Measurements from ENCODE around the gene MYZAP. TPM values are rescaled to one million over a fixed set of nuclear protein-coding genes. Genes with fewer than 3 reads are reported as not detected.

Gene MYZAP
- total and polyA plus RNA-seq, 3 donors from 2014 or later: 3.3 to 6.8 (median 5.6) TPM

DNA sequence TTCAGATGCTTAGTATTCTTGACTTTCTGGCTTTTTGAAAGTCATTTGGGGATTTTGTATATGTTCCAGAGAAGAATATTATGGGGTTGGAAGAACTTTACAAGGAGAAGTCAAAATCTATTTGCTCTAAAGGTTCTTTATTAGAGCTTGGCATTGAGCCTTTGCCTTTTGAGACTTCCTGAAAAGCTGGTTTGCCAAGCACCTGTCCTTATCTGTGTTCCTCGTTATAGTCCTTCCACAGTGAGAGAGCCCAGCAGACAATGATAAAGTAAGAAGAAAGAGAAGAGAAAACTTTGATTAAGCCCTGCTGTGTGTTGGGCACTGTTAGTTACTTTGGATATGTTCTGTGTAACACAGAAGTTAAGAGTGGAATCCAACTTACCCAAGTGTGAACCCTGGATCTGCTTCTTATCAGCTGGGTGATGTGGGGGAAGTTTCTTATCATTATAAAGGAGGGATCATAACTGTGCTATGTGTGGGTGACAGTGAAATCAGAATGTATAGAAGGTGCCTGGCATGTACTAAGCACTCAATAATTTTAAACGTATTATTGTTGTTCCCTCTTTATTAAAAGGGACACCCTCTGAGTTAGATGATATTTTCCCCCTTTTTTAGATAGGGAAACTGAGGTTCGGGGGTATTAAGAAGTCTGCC is 70.5 kb downstream of the MYZAP start:
- H3K36me3 ChIP-seq (ENCODE audit: low read depth, missing control alignments): no peaks in the 10 kb centered on the region
- intact Hi-C loops (cut with DNase I; ENCODE audit: low total_unique reads): no loop called here
- TF ChIP-seq, protein P1, sequence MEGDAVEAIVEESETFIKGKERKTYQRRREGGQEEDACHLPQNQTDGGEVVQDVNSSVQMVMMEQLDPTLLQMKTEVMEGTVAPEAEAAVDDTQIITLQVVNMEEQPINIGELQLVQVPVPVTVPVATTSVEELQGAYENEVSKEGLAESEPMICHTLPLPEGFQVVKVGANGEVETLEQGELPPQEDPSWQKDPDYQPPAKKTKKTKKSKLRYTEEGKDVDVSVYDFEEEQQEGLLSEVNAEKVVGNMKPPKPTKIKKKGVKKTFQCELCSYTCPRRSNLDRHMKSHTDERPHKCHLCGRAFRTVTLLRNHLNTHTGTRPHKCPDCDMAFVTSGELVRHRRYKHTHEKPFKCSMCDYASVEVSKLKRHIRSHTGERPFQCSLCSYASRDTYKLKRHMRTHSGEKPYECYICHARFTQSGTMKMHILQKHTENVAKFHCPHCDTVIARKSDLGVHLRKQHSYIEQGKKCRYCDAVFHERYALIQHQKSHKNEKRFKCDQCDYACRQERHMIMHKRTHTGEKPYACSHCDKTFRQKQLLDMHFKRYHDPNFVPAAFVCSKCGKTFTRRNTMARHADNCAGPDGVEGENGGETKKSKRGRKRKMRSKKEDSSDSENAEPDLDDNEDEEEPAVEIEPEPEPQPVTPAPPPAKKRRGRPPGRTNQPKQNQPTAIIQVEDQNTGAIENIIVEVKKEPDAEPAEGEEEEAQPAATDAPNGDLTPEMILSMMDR (IDR thresholded peaks at IDR 0.05): no peak
- TF ChIP-seq POLR2A (IDR thresholded peaks at IDR 0.05): no peak

DNA sequence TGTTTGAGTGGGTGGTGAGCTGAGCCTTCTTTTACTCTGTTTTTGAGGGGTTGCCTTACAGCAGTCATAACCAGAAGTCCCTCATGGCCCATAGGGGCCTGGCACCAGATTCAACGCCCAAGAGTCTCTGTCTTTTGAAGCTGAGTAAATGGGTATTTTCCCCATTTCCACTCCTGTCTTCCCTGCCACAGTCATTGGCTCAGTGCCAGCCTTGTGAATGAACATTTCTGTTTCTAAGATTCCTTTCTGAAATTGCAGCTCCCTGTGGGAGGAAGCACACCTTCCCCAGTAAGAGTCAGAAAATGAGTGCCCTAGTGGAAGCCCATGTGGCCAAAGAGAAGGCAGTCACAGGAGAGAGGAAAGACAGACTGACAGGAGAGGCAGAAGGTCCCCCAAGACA is 71.1 kb downstream of the MYZAP start:
- Histone ChIP-seq H3K4me3 (no peak overlapping the region), H3K9me3 (no peaks in the 10 kb centered on the region), H3K36me3 (ENCODE audit: low read depth, missing control alignments) (no peaks in the 10 kb centered on the region), H3K27me3 (no peaks in the 10 kb centered on the region), H3K27ac (no peak overlapping the region), H3K4me1 (no peaks in the 10 kb centered on the region)
- WGBS, 2 donors: 91 to 100% methylated on average over 1 of the region's 1 CpG
- intact Hi-C loops (cut with DNase I; ENCODE audit: low total_unique reads): no loop called here
- DNase-seq: peak; percentile 22
- TF ChIP-seq, protein P1 (IDR thresholded peaks at IDR 0.05): no peak
- no peak for TF ChIP-seq POLR2A (IDR thresholded peaks at IDR 0.05)

More for the DNA sequence above, 70.5 kb downstream of the MYZAP start:
- Histone ChIP-seq H3K27ac (no peak overlapping the region), H3K4me1 (no peaks in the 10 kb centered on the region), H3K9me3 (no peaks in the 10 kb centered on the region), H3K4me3 (no peak overlapping the region), H3K27me3 (no peaks in the 10 kb centered on the region)
- WGBS, 2 donors: 77 to 80% methylated on average over 3 of the region's 3 CpGs
- DNase-seq: no peak

DNA sequence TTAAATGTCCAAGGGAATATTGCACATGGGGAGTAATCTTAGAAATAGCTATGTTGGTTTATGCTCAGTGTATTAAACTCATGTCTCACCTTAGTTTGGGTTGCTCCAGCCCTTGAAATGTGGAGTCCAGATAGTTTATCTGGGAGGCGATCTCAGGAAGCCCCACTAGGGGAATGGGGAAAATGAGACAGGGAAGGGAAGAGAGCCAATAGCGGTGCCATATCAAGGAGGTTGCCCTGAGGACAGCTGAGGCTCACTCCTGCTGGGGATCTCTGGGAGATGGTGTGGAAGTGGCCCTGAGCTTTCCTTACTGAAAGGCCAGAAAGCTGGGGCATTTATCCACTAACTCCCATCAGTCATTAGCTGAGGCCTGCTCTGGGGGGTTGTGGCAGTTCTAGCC is 71.6 kb downstream of the MYZAP start:
- no peak overlapping the region for H3K27ac ChIP-seq
- H3K27me3 ChIP-seq: no peaks in the 10 kb centered on the region
- H3K4me3 ChIP-seq: no peak overlapping the region
- no peaks in the 10 kb centered on the region for H3K36me3 ChIP-seq (ENCODE audit: low read depth, missing control alignments)
- no peaks in the 10 kb centered on the region for H3K9me3 ChIP-seq
- intact Hi-C loops (cut with DNase I; ENCODE audit: low total_unique reads): no loop called here
- no peak for DNase-seq
- H3K4me1 ChIP-seq: no peaks in the 10 kb centered on the region
- 92 to 93% methylated on average over 2 of the region's 2 CpGs for WGBS, 2 donors
- TF ChIP-seq, protein P1 (IDR thresholded peaks at IDR 0.05): no peak
- no peak for TF ChIP-seq POLR2A (IDR thresholded peaks at IDR 0.05)

DNA sequence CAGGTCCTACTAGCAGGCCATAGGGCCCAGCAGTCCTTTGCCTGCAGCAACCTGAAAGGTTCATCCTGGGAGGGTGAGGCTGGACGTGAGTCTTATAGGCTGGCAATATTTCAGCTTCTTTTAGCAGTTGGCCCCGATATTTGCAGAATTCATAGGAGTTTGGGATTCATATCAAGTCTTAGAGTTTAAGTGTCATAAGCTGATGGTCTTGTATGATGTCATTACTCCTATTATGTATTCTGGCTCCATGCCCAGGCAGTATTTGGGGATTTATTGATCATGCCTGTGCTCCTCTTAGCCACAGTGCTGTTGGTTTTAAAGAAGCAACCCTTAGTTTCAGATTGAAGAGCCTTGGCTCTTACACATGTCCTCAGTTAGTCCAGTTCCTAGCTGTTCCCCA is 73.5 kb downstream of the MYZAP start:
- no peak overlapping the region for H3K27ac ChIP-seq

More for the DNA sequence above, 73.5 kb downstream of the MYZAP start:
- no peaks in the 10 kb centered on the region for H3K36me3 ChIP-seq (ENCODE audit: low read depth, missing control alignments)
- DNase-seq: no peak
- no peaks in the 10 kb centered on the region for H3K9me3 ChIP-seq
- TF ChIP-seq, protein P1 (IDR thresholded peaks at IDR 0.05): no peak
- no peak for TF ChIP-seq POLR2A (IDR thresholded peaks at IDR 0.05)
- H3K4me1 ChIP-seq: no peaks in the 10 kb centered on the region
- intact Hi-C loops (cut with DNase I; ENCODE audit: low total_unique reads): no loop called here
- H3K4me3 ChIP-seq: no peak overlapping the region
- H3K27me3 ChIP-seq: no peaks in the 10 kb centered on the region
- 77 to 81% methylated on average over 2 of the region's 2 CpGs for WGBS, 2 donors
